Activated naive CD4-positive, alpha-beta T cell treated with Interleukin-2 at 50 U/mL for 16 hours (primary cell): Measurements from ENCODE around the gene ECSIT.
"Not testable (repeated sequence)": the region's sequence is repeated elsewhere in the genome, so short reads cannot be mapped to it uniquely, and the experiment has no call there.

Experiments used
- DNase-seq: peaks from one replicate; pipeline ENCODE4 v3.0.0-alpha.2; 2020

ECSIT gene

GRCh38 chr19:11499220-11499726, 29.7 kb downstream of the ECSIT start:
- DNase-seq: no peak

GRCh38 chr19:11496391-11497163, 32.4 kb downstream of the ECSIT start:
- peak; percentile 66 for DNase-seq

- DNase-seq: no peak
These were observed 33.0 kb downstream of the ECSIT start for GRCh38 chr19:11495885-11496284.

- no peak for DNase-seq
These were observed 33.5 kb downstream of the ECSIT start for GRCh38 chr19:11495481-11495880.

- DNase-seq: no peak
These were observed 34.2 kb downstream of the ECSIT start for GRCh38 chr19:11494634-11495285.

- DNase-seq: no peak
These were observed 39.6 kb downstream of the ECSIT start for GRCh38 chr19:11489378-11489777.

- no peak for DNase-seq
These were observed 42.1 kb downstream of the ECSIT start for GRCh38 chr19:11486661-11487503.

- no peak for DNase-seq
These were observed 43.6 kb downstream of the ECSIT start for GRCh38 chr19:11485245-11485837.

- no peak for DNase-seq
These were observed 45.4 kb downstream of the ECSIT start for GRCh38 chr19:11483366-11484111.

- peak; percentile 88 for DNase-seq
These were observed 46.4 kb downstream of the ECSIT start for GRCh38 chr19:11482384-11483050.

GRCh38 chr19:11481534-11482383, 47.2 kb downstream of the ECSIT start:
- DNase-seq: peak; percentile 82

GRCh38 chr19:11480715-11481533, 48.0 kb downstream of the ECSIT start, which contains the start of gene ELAVL3:
TSS of gene ELAVL3 (minus strand) at chr19:11481046. CDS start at chr19:11480608, 438 bp downstream.
- DNase-seq: no peak

- DNase-seq: no peak
These were observed 48.8 kb downstream of the ECSIT start for GRCh38 chr19:11479898-11480714.

- peak; percentile 22 for DNase-seq
These were observed 49.6 kb downstream of the ECSIT start for GRCh38 chr19:11479090-11479897.

- DNase-seq: no peak
These were observed 50.5 kb downstream of the ECSIT start for GRCh38 chr19:11478167-11479089.

- no peak for DNase-seq
These were observed 53.1 kb downstream of the ECSIT start for GRCh38 chr19:11475861-11476260.

- DNase-seq: not testable (repeated sequence)
These were observed 53.6 kb downstream of the ECSIT start for GRCh38 chr19:11475343-11475742.
